Medulla oblongata (tissue), 1 donor: ENCODE results near the gene MATK.
"Not testable (repeated sequence)": the region's sequence is repeated elsewhere in the genome, so short reads cannot be mapped to it uniquely, and the experiment has no call there.

Experiments used
- DNase-seq: peaks from one replicate; pipeline ENCODE4 v3.0.0-alpha.2; 2015; ENCODE audit errors: extremely low spot score

The MATK gene

GRCh38 chr19:3771000-3771905 lies 14.9 kb downstream of the MATK start:
- DNase-seq = no peak

- DNase-seq = no peak
Observed at GRCh38 chr19:3770136-3770999, 15.8 kb downstream of the MATK start.

GRCh38 chr19:3769494-3769893 lies 16.7 kb downstream of the MATK start:
- DNase-seq = no peak

- DNase-seq = no peak
Observed at GRCh38 chr19:3768748-3769099, 17.5 kb downstream of the MATK start.

- no peak for DNase-seq
Observed at GRCh38 chr19:3768015-3768747, 18.0 kb downstream of the MATK start.

GRCh38 chr19:3767050-3767449 lies 19.1 kb downstream of the MATK start:
- no peak for DNase-seq

GRCh38 chr19:3766520-3766919 lies 19.7 kb downstream of the MATK start:
- DNase-seq = no peak

GRCh38 chr19:3765757-3766156 lies 20.4 kb downstream of the MATK start:
- not testable (repeated sequence) for DNase-seq

GRCh38 chr19:3765121-3765520 lies 21.1 kb downstream of the MATK start:
- DNase-seq = no peak

GRCh38 chr19:3762501-3763459 lies 23.4 kb downstream of the MATK start, which contains the start of gene MRPL54:
MRPL54 (plus strand) TSS chr19:3762682; CDS start chr19:3762701, 19 bp downstream.
- peak; percentile 100 for DNase-seq

GRCh38 chr19:3762130-3762473 lies 24.1 kb downstream of the MATK start:
- no peak for DNase-seq

- DNase-seq = peak; percentile 95
Observed at GRCh38 chr19:3761382-3762129, 24.6 kb downstream of the MATK start, which contains the start of gene APBA3. APBA3 (minus strand) TSS chr19:3761692; CDS start chr19:3760264, 1,428 bp downstream.

- DNase-seq = peak; percentile 16
Observed at GRCh38 chr19:3760871-3761361, 25.3 kb downstream of the MATK start.

GRCh38 chr19:3759482-3760254 lies 26.5 kb downstream of the MATK start:
- DNase-seq = peak; percentile 30

- not testable (repeated sequence) for DNase-seq
Observed at GRCh38 chr19:3758297-3758696, 27.9 kb downstream of the MATK start.

GRCh38 chr19:3757705-3758104 lies 28.5 kb downstream of the MATK start:
- DNase-seq = not testable (repeated sequence)

GRCh38 chr19:3753631-3754410 lies 32.4 kb downstream of the MATK start:
- DNase-seq = no peak

GRCh38 chr19:3752492-3752891 lies 33.7 kb downstream of the MATK start:
- no peak for DNase-seq
